ENCODE data around the gene UNC13B.

The UNC13B gene

DNA sequence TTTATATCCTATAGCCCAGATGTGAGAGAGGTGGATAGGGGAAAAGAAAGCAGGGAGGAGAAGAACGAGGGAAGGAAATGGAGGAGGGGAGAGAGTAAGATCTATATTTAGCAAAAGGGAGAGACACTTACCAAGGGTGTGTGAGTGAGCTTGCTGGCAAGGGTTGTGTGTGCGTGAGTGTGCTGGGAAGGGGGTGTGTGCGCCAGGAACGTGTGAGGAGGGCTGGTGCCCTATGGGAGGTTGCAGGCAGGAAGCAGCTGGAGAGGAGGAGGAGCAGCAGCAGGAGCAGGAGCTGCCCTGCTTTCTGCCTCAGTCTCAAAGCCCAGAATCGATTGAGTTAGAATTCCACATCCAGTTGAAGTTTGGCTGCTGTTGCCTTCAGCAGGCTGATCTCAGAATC, 179.8 kb downstream of the UNC13B start:
- no peaks in the 10 kb centered on the region for H3K9me3 Mint-ChIP-seq
- H3K36me3 Mint-ChIP-seq = no peaks in the 10 kb centered on the region
- H3K27ac Mint-ChIP-seq = no peak overlapping the region
- no peak for ATAC-seq
- peaks cover 33% of the 10 kb centered on the region for H3K27me3 Mint-ChIP-seq
- H3K4me3 Mint-ChIP-seq = no peak overlapping the region
- H3K4me1 Mint-ChIP-seq = peaks cover 7% of the 10 kb centered on the region

DNA sequence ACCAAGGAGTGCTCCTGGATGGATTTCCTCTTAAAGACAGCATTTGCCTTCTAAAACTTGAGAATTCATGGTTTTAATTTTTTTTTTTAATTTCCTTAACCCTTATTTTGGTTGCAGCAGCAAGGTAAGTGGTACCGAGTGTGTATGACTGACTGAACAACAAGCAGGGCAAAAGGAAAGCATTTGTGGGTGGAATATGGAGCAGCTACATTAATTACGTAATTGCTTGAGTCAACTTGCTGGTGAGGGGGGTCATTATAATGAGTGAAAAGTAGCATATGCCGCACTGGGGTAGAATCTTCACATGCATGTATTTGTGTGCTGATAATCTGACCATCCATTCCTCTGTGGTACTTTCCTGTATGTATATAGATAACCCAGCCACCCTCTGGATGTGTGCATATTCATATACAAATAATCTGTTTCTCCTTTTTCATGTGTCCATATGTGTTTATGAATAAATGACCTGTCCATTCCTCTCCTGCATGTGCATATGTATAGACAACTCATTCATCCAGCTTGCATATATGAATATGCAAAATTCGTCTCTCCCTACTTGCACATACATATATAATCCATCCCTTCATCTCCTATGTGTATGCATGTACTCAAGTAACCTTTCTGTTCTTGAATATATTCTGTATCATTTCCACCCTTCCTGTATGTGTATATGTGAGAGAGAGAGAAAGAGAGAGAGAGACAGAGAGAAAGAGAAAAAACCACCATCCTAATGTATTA, 180.6 kb downstream of the UNC13B start:
- peaks cover 7% of the 10 kb centered on the region for H3K4me1 Mint-ChIP-seq
- no peak overlapping the region for H3K4me3 Mint-ChIP-seq
- no peaks in the 10 kb centered on the region for H3K36me3 Mint-ChIP-seq
- H3K9me3 Mint-ChIP-seq = no peaks in the 10 kb centered on the region
- peaks cover 25% of the 10 kb centered on the region for H3K27me3 Mint-ChIP-seq
- no peak overlapping the region for H3K27ac Mint-ChIP-seq
- ATAC-seq = no peak

DNA sequence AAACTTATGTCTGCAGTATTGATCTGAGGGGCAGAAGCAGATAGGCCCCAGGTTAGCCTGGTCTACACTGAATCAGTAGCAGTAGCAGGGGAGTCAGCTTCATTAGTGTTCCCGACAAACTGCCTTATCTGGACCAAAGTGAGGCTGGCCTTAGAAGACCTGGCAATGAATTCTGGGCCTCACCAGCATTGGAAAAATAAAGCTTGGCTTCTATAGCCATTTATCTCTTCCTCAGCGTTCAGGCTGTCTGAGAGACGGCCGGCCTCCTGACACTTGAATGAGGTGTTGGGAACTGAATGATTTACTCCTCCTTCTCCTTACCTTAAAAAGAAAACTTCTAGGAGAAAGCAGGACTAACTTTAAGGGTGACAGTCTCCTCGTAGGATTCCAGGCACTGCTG, 186.3 kb downstream of the UNC13B start:
- Mint-ChIP-seq H3K27me3 (peaks cover 2% of the 10 kb centered on the region), H3K4me3 (no peak overlapping the region), H3K4me1 (peaks cover 7% of the 10 kb centered on the region), H3K9me3 (no peaks in the 10 kb centered on the region), H3K36me3 (no peaks in the 10 kb centered on the region), H3K27ac (no peak overlapping the region)
- ATAC-seq = no peak

DNA sequence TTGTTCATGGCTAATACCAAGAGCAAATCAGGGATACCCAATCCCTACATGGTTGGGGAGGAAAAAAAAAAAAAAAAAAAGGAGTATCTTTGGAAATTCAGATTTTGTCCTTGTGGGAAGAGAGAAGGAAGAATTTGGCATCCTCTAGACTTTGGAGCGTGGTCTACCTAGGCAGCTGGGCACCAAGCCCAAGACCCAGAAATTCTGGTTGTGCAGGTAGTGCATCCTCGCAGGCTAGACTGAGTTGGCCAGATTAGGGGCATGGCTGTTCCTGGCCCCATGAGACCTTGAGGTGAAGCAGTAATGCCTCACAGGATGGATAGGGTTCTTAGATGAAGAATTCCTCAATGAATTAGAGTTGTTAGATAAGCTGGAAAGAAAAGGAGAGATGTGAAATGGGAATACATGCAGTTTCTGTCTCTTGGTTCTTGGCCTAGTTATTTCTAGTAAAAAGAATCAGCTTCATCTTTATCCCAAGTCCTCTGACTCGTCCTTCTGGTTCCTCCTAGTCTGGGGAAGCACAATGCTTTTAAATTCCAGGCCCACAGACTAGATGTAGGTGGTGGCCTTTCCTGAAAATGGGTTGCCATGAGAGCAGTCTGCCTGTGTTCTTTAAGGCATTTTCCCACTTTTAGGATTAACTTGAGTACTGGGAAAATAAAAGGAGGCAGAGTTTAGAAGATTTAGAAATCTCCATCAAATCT, 187.6 kb downstream of the UNC13B start:
- Mint-ChIP-seq H3K4me3 (no peak overlapping the region), H3K27me3 (no peaks in the 10 kb centered on the region), H3K4me1 (peaks cover 8% of the 10 kb centered on the region), H3K27ac (no peak overlapping the region), H3K36me3 (no peaks in the 10 kb centered on the region), H3K9me3 (no peaks in the 10 kb centered on the region)
- ATAC-seq = no peak

DNA sequence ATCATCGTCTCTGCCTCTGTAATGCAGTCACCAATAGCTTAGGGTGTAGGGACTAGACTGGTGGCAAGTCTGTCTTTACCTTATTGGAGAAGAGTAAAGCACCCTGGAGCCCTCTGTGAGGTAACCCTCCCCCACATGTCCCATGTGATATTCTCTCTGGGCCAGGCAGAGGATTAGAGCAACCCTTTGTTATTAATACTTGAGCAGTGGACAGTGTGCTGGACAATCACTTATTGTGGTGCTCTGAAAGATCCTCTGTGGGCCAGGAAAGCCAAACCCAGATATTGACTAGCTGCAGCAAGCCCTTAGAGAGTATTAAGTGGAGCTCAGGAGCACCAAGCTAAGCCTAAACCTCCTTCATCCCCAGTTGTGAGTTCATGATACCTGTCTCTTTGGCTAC, 188.4 kb downstream of the UNC13B start:
- Mint-ChIP-seq H3K27ac (no peak overlapping the region), H3K4me1 (peaks cover 8% of the 10 kb centered on the region), H3K27me3 (no peaks in the 10 kb centered on the region), H3K36me3 (no peaks in the 10 kb centered on the region), H3K9me3 (no peaks in the 10 kb centered on the region), H3K4me3 (no peak overlapping the region)
- ATAC-seq = no peak

DNA sequence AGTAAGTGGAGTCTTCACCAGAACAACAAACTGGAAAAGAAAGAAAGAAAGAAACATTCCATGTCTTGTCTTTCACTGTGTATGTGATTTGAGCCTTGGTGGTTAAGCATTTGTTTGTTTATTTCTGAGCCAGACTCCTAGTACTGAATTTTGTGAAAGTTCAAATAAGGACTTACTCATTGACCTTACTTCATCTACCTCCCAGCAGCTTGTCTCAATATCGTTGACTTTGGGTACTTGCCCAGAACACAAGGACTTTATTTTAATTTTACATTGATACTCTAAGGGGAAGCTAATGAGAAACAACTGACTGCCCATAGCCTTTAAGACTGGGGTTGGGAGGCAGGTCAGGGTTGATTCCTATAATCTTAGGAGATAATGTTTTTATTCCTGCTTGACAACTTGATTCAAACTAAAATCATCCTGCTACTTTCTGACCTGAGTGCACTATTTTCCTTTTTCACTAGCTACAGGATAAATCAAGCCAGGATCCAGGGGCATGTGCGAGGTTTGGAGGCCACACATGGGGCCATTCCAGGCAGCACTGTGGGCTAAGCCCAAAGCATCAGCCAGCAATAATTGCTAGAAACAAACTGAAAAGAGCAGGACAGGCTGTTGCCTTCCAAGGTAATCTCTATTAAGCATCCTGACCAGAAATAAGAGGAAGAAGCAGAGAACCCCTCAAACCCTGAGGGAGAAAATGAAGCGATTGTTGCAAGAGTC, 189.2 kb downstream of the UNC13B start:
- Mint-ChIP-seq H3K4me3 (no peak overlapping the region), H3K9me3 (no peaks in the 10 kb centered on the region), H3K27ac (no peak overlapping the region), H3K36me3 (no peaks in the 10 kb centered on the region), H3K4me1 (peaks cover 8% of the 10 kb centered on the region), H3K27me3 (no peaks in the 10 kb centered on the region)
- no peak for ATAC-seq

DNA sequence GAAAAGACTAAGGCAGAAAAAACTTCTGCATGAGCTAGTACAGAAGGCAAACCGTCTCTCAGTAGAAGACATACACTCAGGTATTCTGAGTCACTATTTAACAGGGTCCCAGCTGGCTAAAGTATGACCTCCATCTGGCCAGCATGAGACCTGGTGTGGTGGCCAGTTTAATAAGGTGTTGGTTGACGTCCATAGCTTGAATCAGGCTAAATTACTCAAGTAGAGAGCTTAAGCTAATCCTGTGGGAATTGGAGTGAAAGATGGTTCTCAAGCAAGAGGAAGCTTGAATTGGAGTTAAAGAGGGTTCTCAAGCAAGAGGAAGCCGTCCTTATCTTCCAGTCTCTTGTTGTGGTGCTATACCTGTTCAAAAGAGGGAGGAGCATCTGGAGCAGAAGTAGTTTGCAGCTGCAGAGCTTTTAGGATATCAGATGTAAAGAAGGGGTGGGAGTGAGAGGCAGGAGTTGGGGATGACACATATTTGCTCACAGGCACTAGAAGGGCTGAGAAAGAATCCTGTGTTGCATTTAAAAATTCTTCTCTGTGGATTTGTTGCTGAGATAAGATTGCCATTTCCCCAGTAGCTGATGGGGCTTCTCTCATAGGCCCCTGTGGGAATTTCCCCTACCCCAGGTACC, 192.0 kb downstream of the UNC13B start:
- H3K4me1 Mint-ChIP-seq = peaks cover 8% of the 10 kb centered on the region
- ATAC-seq = no peak
- H3K36me3 Mint-ChIP-seq = no peaks in the 10 kb centered on the region
- H3K27ac Mint-ChIP-seq = no peak overlapping the region
- H3K27me3 Mint-ChIP-seq = no peaks in the 10 kb centered on the region
- no peak overlapping the region for H3K4me3 Mint-ChIP-seq
- no peaks in the 10 kb centered on the region for H3K9me3 Mint-ChIP-seq

DNA sequence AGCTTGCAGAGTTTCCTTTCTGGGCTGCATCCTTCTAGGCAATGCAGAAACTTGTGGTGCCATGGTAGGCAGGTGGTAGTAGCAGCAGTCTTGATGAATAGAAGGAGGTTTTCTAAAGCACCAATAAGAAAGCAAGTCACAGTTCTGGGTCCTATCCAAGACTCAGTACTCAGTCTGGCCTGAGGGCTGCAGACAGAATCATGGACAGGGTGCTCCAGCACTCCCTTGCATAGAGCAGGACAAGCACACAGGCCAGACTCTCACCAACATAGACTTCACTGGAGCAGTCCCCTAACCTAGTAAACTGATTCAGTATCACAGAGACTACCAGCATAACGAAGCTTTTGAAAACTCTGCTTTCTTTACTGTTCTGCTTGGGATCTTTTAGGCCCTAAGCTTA, 194.1 kb downstream of the UNC13B start:
- Mint-ChIP-seq H3K27me3 (no peaks in the 10 kb centered on the region), H3K4me1 (peaks cover 8% of the 10 kb centered on the region), H3K27ac (no peak overlapping the region), H3K9me3 (no peaks in the 10 kb centered on the region), H3K4me3 (no peak overlapping the region), H3K36me3 (no peaks in the 10 kb centered on the region)
- no peak for ATAC-seq

DNA sequence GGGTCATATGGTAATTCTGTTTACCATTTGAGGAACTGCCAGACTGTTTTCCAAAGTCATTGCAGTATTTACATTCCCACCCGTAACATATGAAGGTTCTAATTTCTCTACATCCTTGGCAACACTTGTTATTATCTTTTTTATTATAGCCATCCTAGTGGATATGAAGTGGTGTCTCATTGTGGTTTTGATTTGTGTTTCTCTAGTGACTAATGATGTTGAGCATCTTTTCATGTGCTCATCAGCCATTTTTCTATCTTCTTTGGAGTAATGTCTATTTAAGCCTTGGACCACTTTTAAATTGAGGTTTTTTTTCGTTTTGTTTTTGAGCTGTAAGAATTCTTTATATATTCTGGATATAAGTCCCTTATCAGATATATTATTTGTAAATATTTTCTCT, 195.3 kb downstream of the UNC13B start:
- Mint-ChIP-seq H3K4me1 (peaks cover 8% of the 10 kb centered on the region), H3K27ac (no peak overlapping the region), H3K4me3 (no peak overlapping the region), H3K36me3 (no peaks in the 10 kb centered on the region), H3K9me3 (no peaks in the 10 kb centered on the region), H3K27me3 (no peaks in the 10 kb centered on the region)
- no peak for ATAC-seq

DNA sequence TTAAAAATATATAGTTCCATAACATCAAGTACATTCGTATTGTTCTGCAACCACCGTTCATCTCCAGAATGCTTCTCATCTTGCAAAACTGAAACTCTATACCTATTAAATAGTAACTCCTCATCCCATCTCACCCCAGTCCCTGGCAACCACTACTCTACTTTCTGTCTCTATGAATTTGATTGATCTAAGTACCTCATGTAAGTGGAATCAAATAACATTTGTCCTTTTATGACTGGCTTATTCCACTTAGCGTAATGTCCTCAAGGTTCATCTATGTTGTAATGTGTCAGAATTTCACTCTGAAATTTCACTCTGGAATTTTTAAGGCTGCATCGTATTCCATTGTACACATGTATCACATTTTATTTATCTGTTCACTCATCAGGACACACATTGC, 196.0 kb downstream of the UNC13B start:
- Mint-ChIP-seq H3K4me1 (peaks cover 3% of the 10 kb centered on the region), H3K9me3 (no peaks in the 10 kb centered on the region), H3K36me3 (no peaks in the 10 kb centered on the region), H3K27ac (no peak overlapping the region), H3K4me3 (no peak overlapping the region), H3K27me3 (no peaks in the 10 kb centered on the region)
- ATAC-seq = no peak

DNA sequence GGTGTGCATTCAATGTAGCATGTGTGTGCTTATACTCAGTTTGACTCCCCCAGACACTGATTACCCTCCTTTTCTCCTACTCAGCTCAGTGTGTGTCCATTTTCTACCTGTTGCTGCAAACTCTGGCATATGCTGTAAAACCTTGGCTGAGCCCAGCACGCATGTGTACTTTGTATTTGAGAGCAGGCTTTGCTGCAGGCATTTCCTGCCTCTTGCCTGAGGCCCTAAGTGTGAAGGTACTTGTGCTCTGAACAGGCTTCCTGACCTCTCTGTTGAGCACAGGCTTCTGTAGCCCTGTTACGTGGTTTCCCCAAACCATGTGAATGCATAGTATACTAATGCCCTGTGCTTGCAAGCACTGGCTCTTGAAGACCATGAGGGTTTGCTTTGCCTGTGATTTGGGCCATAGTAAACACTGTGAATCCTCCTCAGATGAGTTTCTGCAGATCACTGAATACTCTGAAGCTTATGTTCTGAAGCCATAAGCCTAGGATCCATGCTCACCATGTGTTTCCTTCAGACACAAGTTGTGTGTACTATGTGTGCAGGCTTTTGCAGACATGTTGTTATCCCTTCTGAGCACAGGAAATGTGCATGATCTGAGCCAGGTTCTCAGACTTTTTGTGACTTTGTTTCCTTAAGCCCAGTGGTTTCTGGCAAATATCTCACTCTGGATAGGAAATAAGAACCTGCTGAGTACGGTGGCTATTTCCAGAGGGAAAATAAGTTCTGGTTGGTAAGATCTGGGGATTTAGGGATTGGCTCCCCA, 203.2 kb downstream of the UNC13B start:
- Mint-ChIP-seq H3K27me3 (peaks cover 3% of the 10 kb centered on the region), H3K9me3 (no peaks in the 10 kb centered on the region), H3K36me3 (no peaks in the 10 kb centered on the region), H3K4me1 (no peaks in the 10 kb centered on the region), H3K4me3 (no peak overlapping the region), H3K27ac (no peak overlapping the region)
- ATAC-seq = peak; percentile 20

DNA sequence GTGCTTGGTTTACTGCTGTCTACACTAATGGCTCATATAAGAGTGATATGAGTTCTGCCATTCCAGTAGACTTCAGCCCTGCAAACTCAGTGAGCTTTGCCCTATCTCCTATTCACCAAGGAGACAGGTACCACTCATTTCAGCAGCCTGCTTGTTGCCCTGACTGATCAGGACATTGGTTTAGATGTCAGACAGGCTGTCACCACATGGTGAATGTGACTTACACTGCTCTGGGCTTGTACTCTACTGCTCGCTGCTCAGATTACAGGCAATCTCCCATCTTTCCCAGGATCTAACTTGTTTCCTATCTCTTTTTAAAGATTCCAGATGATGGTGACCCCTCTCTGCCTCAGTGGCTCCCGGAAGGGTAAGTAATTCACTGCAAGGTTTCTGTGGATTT, 204.8 kb downstream of the UNC13B start:
- H3K27ac Mint-ChIP-seq = no peak overlapping the region
- H3K36me3 Mint-ChIP-seq = no peaks in the 10 kb centered on the region
- no peak overlapping the region for H3K4me3 Mint-ChIP-seq
- no peak for ATAC-seq
- peaks cover 20% of the 10 kb centered on the region for H3K27me3 Mint-ChIP-seq
- H3K4me1 Mint-ChIP-seq = no peaks in the 10 kb centered on the region
- H3K9me3 Mint-ChIP-seq = no peaks in the 10 kb centered on the region

DNA sequence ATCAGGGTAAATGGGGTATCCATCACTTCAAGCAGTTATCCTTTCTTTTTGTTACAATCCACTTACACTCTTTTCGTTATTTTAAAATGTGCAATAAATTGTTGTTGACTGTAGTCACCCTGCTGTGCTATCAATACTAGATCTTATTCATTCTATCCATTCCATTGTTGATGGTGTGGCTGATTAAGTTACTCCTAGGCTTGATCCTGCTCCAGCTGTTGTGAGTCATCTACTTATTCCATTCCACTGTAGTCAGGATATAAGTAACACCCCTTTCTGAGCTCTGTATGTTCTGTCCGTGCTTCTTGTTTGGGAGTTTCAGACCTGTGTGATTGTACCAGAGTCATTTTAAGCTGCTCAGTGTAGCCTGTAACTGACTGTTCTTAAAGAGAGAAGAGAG, 205.6 kb downstream of the UNC13B start:
- no peak overlapping the region for H3K27ac Mint-ChIP-seq
- no peak for ATAC-seq
- no peaks in the 10 kb centered on the region for H3K36me3 Mint-ChIP-seq
- H3K9me3 Mint-ChIP-seq = no peaks in the 10 kb centered on the region
- H3K27me3 Mint-ChIP-seq = peaks cover 26% of the 10 kb centered on the region
- no peak overlapping the region for H3K4me3 Mint-ChIP-seq
- no peaks in the 10 kb centered on the region for H3K4me1 Mint-ChIP-seq

DNA sequence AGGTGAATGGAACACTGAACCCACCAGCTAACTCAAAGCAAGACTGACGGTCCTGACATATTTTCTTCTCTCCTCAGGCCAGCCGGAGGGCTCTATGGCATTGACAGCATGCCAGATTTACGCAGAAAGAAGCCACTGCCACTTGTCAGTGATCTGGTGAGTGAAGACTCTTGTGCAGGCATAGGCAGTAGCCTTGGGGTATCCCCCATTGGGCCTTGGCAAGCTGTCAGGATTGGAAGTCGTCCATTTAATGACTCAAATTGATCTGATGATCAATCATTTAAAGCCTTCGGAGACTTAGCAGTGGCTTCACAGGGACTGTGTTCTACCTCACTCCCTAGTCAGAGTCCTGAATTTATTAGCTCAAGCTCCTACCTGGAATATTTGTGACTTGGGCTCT, 208.4 kb downstream of the UNC13B start:
- H3K36me3 Mint-ChIP-seq = no peaks in the 10 kb centered on the region
- H3K4me1 Mint-ChIP-seq = no peaks in the 10 kb centered on the region
- H3K9me3 Mint-ChIP-seq = no peaks in the 10 kb centered on the region
- H3K27ac Mint-ChIP-seq = no peak overlapping the region
- peaks cover 26% of the 10 kb centered on the region for H3K27me3 Mint-ChIP-seq
- H3K4me3 Mint-ChIP-seq = no peak overlapping the region
- no peak for ATAC-seq

DNA sequence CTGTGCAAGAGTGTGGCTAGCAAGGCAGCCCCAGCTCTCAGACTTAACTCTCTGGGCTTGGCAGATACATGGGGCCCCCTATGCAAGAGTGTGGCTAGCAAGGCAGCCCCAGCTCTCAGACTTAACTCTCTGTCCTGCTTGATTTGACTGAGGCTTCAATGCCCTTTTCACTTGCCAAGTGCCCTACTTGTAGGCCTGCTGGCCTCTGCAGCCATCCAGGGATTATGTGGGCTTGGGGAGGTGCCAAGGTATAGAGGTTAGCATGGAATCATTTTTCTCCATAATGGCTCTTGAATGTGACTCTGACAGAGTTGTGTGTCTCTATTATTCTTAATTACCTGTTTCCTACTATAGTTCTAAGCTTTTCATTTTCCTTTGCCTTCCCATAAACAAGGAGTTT, 212.6 kb downstream of the UNC13B start:
- Mint-ChIP-seq H3K36me3 (no peaks in the 10 kb centered on the region), H3K27me3 (peaks cover 26% of the 10 kb centered on the region), H3K4me3 (no peak overlapping the region), H3K4me1 (no peaks in the 10 kb centered on the region), H3K9me3 (no peaks in the 10 kb centered on the region), H3K27ac (no peak overlapping the region)
- ATAC-seq = no peak

All from stimulated activated memory B cell treated with anti-CD40 and anti-IgM and Interleukin-4, amounts not matched to agents 10 μg/mL and 1 μg/mL and 100 μg/mL, for 72 hours (primary cell).